HK-2 (cell line): ENCODE measurements around the gene C10orf67.
A peak's percentile ranks its signal among the peaks of the same experiment; 100 is the strongest.

Experiments used
- DNase-seq: peaks from one replicate; pipeline ENCODE4 v3.0.0-alpha.2; 2018; ENCODE audit not compliant: unreplicated experiment

Gene C10orf67

GRCh38 chr10:23174074-23174976, 170.3 kb downstream of the C10orf67 start:
- no peak for DNase-seq

- no peak for DNase-seq
These were observed 171.2 kb downstream of the C10orf67 start for GRCh38 chr10:23173214-23174073.

GRCh38 chr10:23172429-23173213, 172.0 kb downstream of the C10orf67 start:
- DNase-seq: no peak

GRCh38 chr10:23171232-23171876, 173.2 kb downstream of the C10orf67 start:
- DNase-seq: peak; percentile 14

- DNase-seq: peak; percentile 11
These were observed 186.2 kb downstream of the C10orf67 start for GRCh38 chr10:23158370-23158769.

- no peak for DNase-seq
These were observed 186.8 kb downstream of the C10orf67 start for GRCh38 chr10:23157691-23158369.

- DNase-seq: no peak
These were observed 187.3 kb downstream of the C10orf67 start for GRCh38 chr10:23157239-23157681.

GRCh38 chr10:23156447-23157150, 188.0 kb downstream of the C10orf67 start:
- DNase-seq: no peak

- DNase-seq: no peak
These were observed 189.4 kb downstream of the C10orf67 start for GRCh38 chr10:23155169-23155568.
